ENCODE data around the gene BACE1. TPM values are rescaled to one million over a fixed set of nuclear protein-coding genes. Genes with fewer than 3 reads are reported as not detected.

The BACE1 gene
- polyA plus RNA-seq, 1 donor from 2014 or later = 21.0 TPM

DNA sequence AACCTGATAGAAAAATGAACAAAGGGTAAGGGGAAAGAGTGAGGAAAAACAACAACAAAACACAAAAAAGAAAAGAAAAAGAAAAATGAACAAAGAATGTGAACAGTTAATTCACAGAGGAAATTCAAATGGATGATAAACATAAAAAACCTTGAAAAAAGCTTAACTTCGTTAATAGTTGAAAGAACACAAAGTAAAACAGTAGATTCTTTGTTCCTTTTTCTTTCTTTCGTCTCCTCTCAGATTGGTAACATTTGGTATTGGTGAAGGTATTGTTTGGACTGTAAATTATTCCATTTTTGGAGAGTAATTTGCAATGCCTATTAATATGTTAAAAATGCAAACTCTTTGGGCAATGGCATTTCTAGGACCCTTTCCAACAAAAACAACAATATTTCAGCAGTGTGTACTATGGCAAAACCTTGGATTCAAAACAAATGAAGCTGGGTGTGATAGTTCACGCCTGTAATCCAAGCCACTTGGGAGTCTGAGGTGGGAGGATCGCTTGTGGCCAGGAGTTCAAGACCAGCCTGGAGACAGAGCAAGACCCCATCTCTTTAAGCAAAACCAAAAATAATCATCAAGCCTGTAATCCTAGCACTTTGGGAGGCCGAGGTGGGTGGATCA is 3.3 kb upstream of the BACE1 start:
- H3K9me2 ChIP-seq (ENCODE audit: insufficient read depth, low read length) = no peaks in the 10 kb centered on the region
- H3K79me2 ChIP-seq (replicated peaks; ENCODE audit: insufficient read depth, low read length) = no peaks in the 10 kb centered on the region
- TF ChIP-seq RAD21 (conservative IDR thresholded peaks at IDR 0.05) (no peak), SMC3 (conservative IDR thresholded peaks at IDR 0.05; ENCODE audit: poor library complexity) (no peak), POLR2AphosphoS5 (IDR thresholded peaks at IDR 0.05) (no peak), EP300 (conservative IDR thresholded peaks at IDR 0.05; ENCODE audit: poor library complexity, severe bottlenecking) (no peak), TAF1 (IDR thresholded peaks at IDR 0.05; ENCODE audit: low read depth) (no peak), MXI1 (conservative IDR thresholded peaks at IDR 0.05; ENCODE audit: poor library complexity, severe bottlenecking) (no peak), EZH2 (IDR thresholded peaks at IDR 0.05; ENCODE audit: borderline replicate concordance, insufficient read depth, low read length, poor library complexity, severe bottlenecking) (no peak)
- TF ChIP-seq, protein P1, sequence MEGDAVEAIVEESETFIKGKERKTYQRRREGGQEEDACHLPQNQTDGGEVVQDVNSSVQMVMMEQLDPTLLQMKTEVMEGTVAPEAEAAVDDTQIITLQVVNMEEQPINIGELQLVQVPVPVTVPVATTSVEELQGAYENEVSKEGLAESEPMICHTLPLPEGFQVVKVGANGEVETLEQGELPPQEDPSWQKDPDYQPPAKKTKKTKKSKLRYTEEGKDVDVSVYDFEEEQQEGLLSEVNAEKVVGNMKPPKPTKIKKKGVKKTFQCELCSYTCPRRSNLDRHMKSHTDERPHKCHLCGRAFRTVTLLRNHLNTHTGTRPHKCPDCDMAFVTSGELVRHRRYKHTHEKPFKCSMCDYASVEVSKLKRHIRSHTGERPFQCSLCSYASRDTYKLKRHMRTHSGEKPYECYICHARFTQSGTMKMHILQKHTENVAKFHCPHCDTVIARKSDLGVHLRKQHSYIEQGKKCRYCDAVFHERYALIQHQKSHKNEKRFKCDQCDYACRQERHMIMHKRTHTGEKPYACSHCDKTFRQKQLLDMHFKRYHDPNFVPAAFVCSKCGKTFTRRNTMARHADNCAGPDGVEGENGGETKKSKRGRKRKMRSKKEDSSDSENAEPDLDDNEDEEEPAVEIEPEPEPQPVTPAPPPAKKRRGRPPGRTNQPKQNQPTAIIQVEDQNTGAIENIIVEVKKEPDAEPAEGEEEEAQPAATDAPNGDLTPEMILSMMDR (IDR thresholded peaks at IDR 0.05; ENCODE audit: poor library complexity, severe bottlenecking) = no peak
- TF ChIP-seq, protein P2, sequence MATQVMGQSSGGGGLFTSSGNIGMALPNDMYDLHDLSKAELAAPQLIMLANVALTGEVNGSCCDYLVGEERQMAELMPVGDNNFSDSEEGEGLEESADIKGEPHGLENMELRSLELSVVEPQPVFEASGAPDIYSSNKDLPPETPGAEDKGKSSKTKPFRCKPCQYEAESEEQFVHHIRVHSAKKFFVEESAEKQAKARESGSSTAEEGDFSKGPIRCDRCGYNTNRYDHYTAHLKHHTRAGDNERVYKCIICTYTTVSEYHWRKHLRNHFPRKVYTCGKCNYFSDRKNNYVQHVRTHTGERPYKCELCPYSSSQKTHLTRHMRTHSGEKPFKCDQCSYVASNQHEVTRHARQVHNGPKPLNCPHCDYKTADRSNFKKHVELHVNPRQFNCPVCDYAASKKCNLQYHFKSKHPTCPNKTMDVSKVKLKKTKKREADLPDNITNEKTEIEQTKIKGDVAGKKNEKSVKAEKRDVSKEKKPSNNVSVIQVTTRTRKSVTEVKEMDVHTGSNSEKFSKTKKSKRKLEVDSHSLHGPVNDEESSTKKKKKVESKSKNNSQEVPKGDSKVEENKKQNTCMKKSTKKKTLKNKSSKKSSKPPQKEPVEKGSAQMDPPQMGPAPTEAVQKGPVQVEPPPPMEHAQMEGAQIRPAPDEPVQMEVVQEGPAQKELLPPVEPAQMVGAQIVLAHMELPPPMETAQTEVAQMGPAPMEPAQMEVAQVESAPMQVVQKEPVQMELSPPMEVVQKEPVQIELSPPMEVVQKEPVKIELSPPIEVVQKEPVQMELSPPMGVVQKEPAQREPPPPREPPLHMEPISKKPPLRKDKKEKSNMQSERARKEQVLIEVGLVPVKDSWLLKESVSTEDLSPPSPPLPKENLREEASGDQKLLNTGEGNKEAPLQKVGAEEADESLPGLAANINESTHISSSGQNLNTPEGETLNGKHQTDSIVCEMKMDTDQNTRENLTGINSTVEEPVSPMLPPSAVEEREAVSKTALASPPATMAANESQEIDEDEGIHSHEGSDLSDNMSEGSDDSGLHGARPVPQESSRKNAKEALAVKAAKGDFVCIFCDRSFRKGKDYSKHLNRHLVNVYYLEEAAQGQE (IDR thresholded peaks at IDR 0.05; ENCODE audit: borderline replicate concordance) = no peak
- no peaks in the 10 kb centered on the region for H4K20me1 ChIP-seq (ENCODE audit: insufficient read depth)
- no peak overlapping the region for H2AFZ ChIP-seq (ENCODE audit: low read depth, low read length)
- no peaks in the 10 kb centered on the region for H3K9me3 ChIP-seq (ENCODE audit: low read length)
- H3K9ac ChIP-seq (ENCODE audit: low read length) = no peak overlapping the region
- H3K27ac ChIP-seq (ENCODE audit: low read length) = no peak overlapping the region
- no peaks in the 10 kb centered on the region for H3K36me3 ChIP-seq (ENCODE audit: insufficient read depth, low read length)
- no peaks in the 10 kb centered on the region for H3K27me3 ChIP-seq (ENCODE audit: insufficient read depth, low read depth, low read length)
- H3K4me3 ChIP-seq (ENCODE audit: low read length) = no peak overlapping the region
- H3K4me2 ChIP-seq (ENCODE audit: low read length) = no peak overlapping the region
- no peaks in the 10 kb centered on the region for H3F3A ChIP-seq (ENCODE audit: insufficient read depth, low read length, poor library complexity, severe bottlenecking)

DNA sequence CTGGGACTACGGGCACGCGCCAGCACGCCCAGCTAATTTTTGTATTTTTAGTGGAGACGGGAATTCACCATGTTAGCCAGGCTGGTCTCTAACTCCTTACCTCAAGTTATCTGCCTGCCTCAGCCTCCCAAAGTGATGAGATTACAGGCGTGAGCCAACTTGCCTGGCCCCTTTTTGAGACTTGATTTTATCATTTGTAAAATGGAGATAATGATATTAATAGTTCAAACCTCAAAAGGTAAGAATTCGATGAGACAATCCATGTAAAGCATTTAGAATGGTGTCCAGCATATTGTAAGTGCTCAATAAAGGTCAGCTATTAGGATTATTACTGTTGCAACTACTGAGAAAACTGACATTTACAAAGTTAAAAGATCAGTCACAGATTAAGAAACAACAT is 2.7 kb upstream of the BACE1 start:
- no peaks in the 10 kb centered on the region for H3K9me2 ChIP-seq (ENCODE audit: insufficient read depth, low read length)
- no peaks in the 10 kb centered on the region for H3F3A ChIP-seq (ENCODE audit: insufficient read depth, low read length, poor library complexity, severe bottlenecking)
- H3K4me3 ChIP-seq (ENCODE audit: low read length) = no peak overlapping the region
- no peak overlapping the region for H3K4me2 ChIP-seq (ENCODE audit: low read length)
- H3K27me3 ChIP-seq (ENCODE audit: insufficient read depth, low read depth, low read length) = no peaks in the 10 kb centered on the region
- no peak for TF ChIP-seq MXI1 (conservative IDR thresholded peaks at IDR 0.05; ENCODE audit: poor library complexity, severe bottlenecking)
- TF ChIP-seq EZH2 (IDR thresholded peaks at IDR 0.05; ENCODE audit: borderline replicate concordance, insufficient read depth, low read length, poor library complexity, severe bottlenecking) = no peak
- TF ChIP-seq, protein P1 (IDR thresholded peaks at IDR 0.05; ENCODE audit: poor library complexity, severe bottlenecking) = no peak
- no peak for TF ChIP-seq EP300 (conservative IDR thresholded peaks at IDR 0.05; ENCODE audit: poor library complexity, severe bottlenecking)
- TF ChIP-seq SMC3 (conservative IDR thresholded peaks at IDR 0.05; ENCODE audit: poor library complexity) = no peak
- no peak for TF ChIP-seq TAF1 (IDR thresholded peaks at IDR 0.05; ENCODE audit: low read depth)
- no peak for TF ChIP-seq POLR2AphosphoS5 (IDR thresholded peaks at IDR 0.05)
- no peak for TF ChIP-seq RAD21 (conservative IDR thresholded peaks at IDR 0.05)
- TF ChIP-seq, protein P2 (IDR thresholded peaks at IDR 0.05; ENCODE audit: borderline replicate concordance) = no peak
- no peak overlapping the region for H3K9ac ChIP-seq (ENCODE audit: low read length)
- no peaks in the 10 kb centered on the region for H3K36me3 ChIP-seq (ENCODE audit: insufficient read depth, low read length)
- no peak overlapping the region for H3K27ac ChIP-seq (ENCODE audit: low read length)
- no peaks in the 10 kb centered on the region for H3K9me3 ChIP-seq (ENCODE audit: low read length)
- no peaks in the 10 kb centered on the region for H3K79me2 ChIP-seq (replicated peaks; ENCODE audit: insufficient read depth, low read length)
- H4K20me1 ChIP-seq (ENCODE audit: insufficient read depth) = no peaks in the 10 kb centered on the region
- no peak overlapping the region for H2AFZ ChIP-seq (ENCODE audit: low read depth, low read length)

All from neural cell (in vitro differentiated cells).